Endothelial cell of umbilical vein (primary cell): Measurements from ENCODE around the gene MAML3. TPM values are rescaled to one million over a fixed set of nuclear protein-coding genes. Genes with fewer than 3 reads are reported as not detected.

Experiments used
- BruUV-seq: library from RNA; stranded (reverse); fragments of 400-500 nt; replicated peaks from 2 replicates; lab custom pipeline; 2021; lab: Mats Ljungman, UMichigan
- CTCF ChIA-PET: fragments of 300-600, 350-600 bp; sonication (Branson Sonifier 250); formaldehyde crosslinking; loops from one replicate; lab custom pipeline; 2021; ENCODE audit warnings: antibody characterized with exemption, inconsistent platforms; lab: Charles Lee
- POLR2A ChIA-PET: fragments of 300-600, 350-600 bp; sonication (Branson Sonifier 250); formaldehyde crosslinking; loops from one replicate; lab custom pipeline; 2021; ENCODE audit warnings: antibody characterized with exemption, inconsistent platforms; lab: Charles Lee
- DNase-seq: peaks from one replicate; pipeline ENCODE4 v3.0.0-alpha.2; 2011; ENCODE audit warnings: low read depth, low spot score
- FAIRE-seq: peaks from 2 replicates; lab custom pipeline; 2011; peaks lifted over from hg19 to GRCh38; lab: Jason Lieb, UNC
- H2AFZ ChIP-seq: 2 replicates; pipeline ENCODE4 v1.6.0; 2012; ENCODE audit warnings: low read depth, low read length, control low read depth, inconsistent platforms
- H3K27ac ChIP-seq: 2 replicates; pipeline ENCODE4 v1.5.1; 2011; ENCODE audit warnings: low read depth, mild to moderate bottlenecking, control low read depth, low read length, moderate library complexity; ENCODE audit not compliant: insufficient read depth
- H3K27me3 ChIP-seq, 2 experiments: 2 replicates each; pipeline versions ENCODE4 v1.6.0 to v1.6.1; 2011; ENCODE audit warnings: low read length in 2 of 2, mixed read lengths in 1 of 2; ENCODE audit not compliant: control insufficient read depth in 2 of 2, insufficient read depth in 2 of 2
- H3K36me3 ChIP-seq, 2 experiments: 2 replicates in 1 of 2; 3 replicates in 1 of 2; pipeline ENCODE4 v1.5.1; 2011; ENCODE audit warnings: low read length in 2 of 2, mild to moderate bottlenecking in 1 of 2, moderate library complexity in 1 of 2; ENCODE audit not compliant: control insufficient read depth in 2 of 2, insufficient read depth in 2 of 2; ENCODE audit errors: extremely low read depth in 1 of 2
- H3K4me1 ChIP-seq: 3 replicates; pipeline ENCODE4 v1.5.1; 2011; ENCODE audit warnings: mild to moderate bottlenecking, low read length; ENCODE audit not compliant: control insufficient read depth, insufficient read depth; ENCODE audit errors: extremely low read depth
- H3K4me2 ChIP-seq: 2 replicates; pipeline ENCODE4 v1.6.1; 2011; ENCODE audit warnings: low read length, control low read depth, mixed read lengths; ENCODE audit not compliant: insufficient read depth
- H3K4me3 ChIP-seq, 3 experiments: fragments of 200-600 bp in 1 of 3; sonication (generic), shearing (Covaris generic) in 1 of 3; replicated peaks in 1 of 3; 2 replicates each; pipeline ENCODE4 v1.5.1; 2011 to 2016; ENCODE audit warnings: control low read depth in 3 of 3, low read length in 3 of 3, mild to moderate bottlenecking in 2 of 3, inconsistent platforms in 1 of 3, low read depth in 1 of 3, moderate library complexity in 1 of 3; ENCODE audit not compliant: insufficient read depth in 1 of 3
- H3K79me2 ChIP-seq: 2 replicates; pipeline ENCODE4 v1.6.0; 2012; ENCODE audit warnings: low read length, inconsistent platforms; ENCODE audit not compliant: control insufficient read depth, insufficient read depth
- H3K9ac ChIP-seq: replicated peaks from 2 replicates; pipeline ENCODE3; 2011; ENCODE audit warnings: low read length, control low read depth; ENCODE audit not compliant: insufficient read depth; ENCODE audit errors: extremely low read depth
- H3K9me1 ChIP-seq: replicated peaks from 3 replicates; pipeline ENCODE4 v1.6.0; 2011; ENCODE audit warnings: mild to moderate bottlenecking, low read length; ENCODE audit not compliant: control insufficient read depth, insufficient read depth; ENCODE audit errors: extremely low read depth
- H3K9me3 ChIP-seq: replicated peaks from 2 replicates; pipeline ENCODE4 v1.5.1; 2012; ENCODE audit warnings: low read length, inconsistent platforms; ENCODE audit not compliant: control insufficient read depth, insufficient read depth
- H4K20me1 ChIP-seq: replicated peaks from 2 replicates; pipeline ENCODE3; 2011; ENCODE audit warnings: mild to moderate bottlenecking, low read length; ENCODE audit not compliant: control insufficient read depth, insufficient read depth; ENCODE audit errors: extremely low read depth
- CTCF ChIP-seq, 2 donors: IDR thresholded peaks; 1 replicate in 1 of 2; 2 replicates in 1 of 2; pipeline ENCODE4 v1.5.1; 2011; ENCODE audit warnings: low read length in 2 of 2, mild to moderate bottlenecking in 2 of 2, moderate library complexity in 2 of 2, control low read depth in 1 of 2, inconsistent platforms in 1 of 2, low read depth in 1 of 2; ENCODE audit not compliant: insufficient read depth in 1 of 2; ENCODE audit errors: extremely low read depth in 1 of 2
- EZH2 ChIP-seq: IDR thresholded peaks from 2 replicates; pipeline ENCODE4 v1.6.1; 2012; ENCODE audit warnings: borderline replicate concordance, low read depth, mild to moderate bottlenecking, moderate library complexity, low read length, inconsistent platforms; ENCODE audit not compliant: severe bottlenecking
- FOS ChIP-seq: IDR thresholded peaks from 2 replicates; pipeline ENCODE4 v1.6.1; 2011; ENCODE audit warnings: mild to moderate bottlenecking, low read length, moderate library complexity, borderline replicate concordance; ENCODE audit not compliant: insufficient read depth
- GATA2 ChIP-seq: IDR thresholded peaks from 2 replicates; pipeline ENCODE4 v1.7.0; 2011; ENCODE audit warnings: low read depth, mild to moderate bottlenecking, moderate library complexity, mixed read lengths, low read length; ENCODE audit not compliant: insufficient read length, insufficient read depth
- JUN ChIP-seq: IDR thresholded peaks from 2 replicates; pipeline ENCODE4 v1.6.1; 2011; ENCODE audit warnings: borderline replicate concordance, low read depth; ENCODE audit not compliant: insufficient read length, insufficient read depth
- MAX ChIP-seq: IDR thresholded peaks from 2 replicates; pipeline ENCODE4 v1.6.1; 2011; ENCODE audit not compliant: insufficient read depth, insufficient read length
- MYC ChIP-seq: IDR thresholded peaks from one replicate; pipeline ENCODE4 v1.6.1; 2011; ENCODE audit warnings: mild to moderate bottlenecking, low read depth, low read length
- POLR2A ChIP-seq: IDR thresholded peaks from 2 replicates; pipeline ENCODE4 v1.6.1; 2012; ENCODE audit warnings: low read depth, mild to moderate bottlenecking, control low read depth, low read length
- POLR2AphosphoS5 ChIP-seq: IDR thresholded peaks from 2 replicates; pipeline ENCODE4 v1.6.1; 2012; ENCODE audit warnings: low read depth, mild to moderate bottlenecking, control low read depth, low read length, moderate library complexity; ENCODE audit not compliant: insufficient read depth
- dilution Hi-C: fragments of 300-500 bp; cut with MboI; formaldehyde crosslinking; loops from one replicate; pipeline ENCODE4 v1.15.0; 2019; ENCODE audit warnings: low sequenced_read_pairs; ENCODE audit not compliant: extremely low pct_ligation_motif_present
- intact Hi-C: fragments of 100-400 bp; cut with micrococcal nuclease; formaldehyde crosslinking; loops from one replicate; pipeline ENCODE4 v1.10.0; 2022
- polyA plus RNA-seq, 4 experiments: library from polyadenylated mRNA; depleted of rRNA in 3 of 4; stranded (reverse) in 3 of 4; unstranded in 1 of 4; fragments of >200 nt; gene quantifications; 2 replicates each; pipeline versions ENCODE4 v1.2.1 to v1.2.3, GENCODE V29; 2011 to 2012; ENCODE audit warnings: missing spikeins in 1 of 4
- total RNA-seq: library from RNA; stranded (reverse); gene quantifications from 2 replicates; pipeline ENCODE4 v1.2.3, GENCODE V29; 2021

The MAML3 gene
- total and polyA plus RNA-seq, 2 donors (not counting 3 experiments of a cell fraction or from before 2014, with no cell fraction given): 14.0 to 20.3 TPM

- ChIA-PET CTCF (interaction anchor here (1.9 kb wide), 1 partner anchor 10 kb away, joined by 6 read pairs; no protein-coding TSS in a partner anchor), POLR2A (no interaction called here)
- no peaks in the 10 kb centered on the region for H3K36me3 ChIP-seq
- H4K20me1 ChIP-seq: no peaks in the 10 kb centered on the region
- no peak for TF ChIP-seq MYC
- no peak for TF ChIP-seq CTCF (IDR thresholded peaks at IDR 0.05; ENCODE audit: extremely low read depth in 1 of 2, insufficient read depth in 1 of 2, low read depth in 1 of 2, low read length in 2 of 2)
- no peak for TF ChIP-seq EZH2
- no peak for TF ChIP-seq JUN
- TF ChIP-seq FOS: no peak
- TF ChIP-seq MAX: no peak
- no peak for TF ChIP-seq POLR2A
- no peak for TF ChIP-seq GATA2
- TF ChIP-seq POLR2AphosphoS5: no peak
- H3K4me1 ChIP-seq: peaks cover 33% of the 10 kb centered on the region
- H3K4me2 ChIP-seq: no peak overlapping the region
- intact Hi-C loops: no loop called here
- H3K27ac ChIP-seq: no peak overlapping the region
- no peak overlapping the region for H3K4me3 ChIP-seq
- BruUV-seq: no TSS peak
- FAIRE-seq (no peak), DNase-seq (no peak)
- no peaks in the 10 kb centered on the region for H3K27me3 ChIP-seq
- H3K9me1 ChIP-seq: no peaks in the 10 kb centered on the region
- no peaks in the 10 kb centered on the region for H3K9me3 ChIP-seq
- peaks cover 6% of the 10 kb centered on the region for H3K79me2 ChIP-seq
- no peak overlapping the region for H3K9ac ChIP-seq
- H2AFZ ChIP-seq: no peak overlapping the region
- dilution Hi-C loops: no loop called here
Measured at GRCh38 chr4:140042634-140043033, 111.3 kb downstream of the MAML3 start.
